PC-3 (cell line): ENCODE results near the gene PITPNM3. TPM values are rescaled to one million over a fixed set of nuclear protein-coding genes. Genes with fewer than 3 reads are reported as not detected.

ENCODE experiments used
- ATAC-seq: fragments of 200-7000 bp; cut with Tn5 transposase; 2 replicates; pipeline ENCODE4 v1.9.1; 2020; ENCODE audit warnings: mild to moderate bottlenecking, moderate library complexity
- BruUV-seq: library from RNA; stranded (reverse); fragments of 400-500 nt; replicated peaks from 2 replicates; lab custom pipeline; 2021; lab: Mats Ljungman, UMichigan
- CTCF ChIA-PET: fragments of 300-600 bp; sonication (Branson Sonifier 250); formaldehyde crosslinking; loops from one replicate; lab custom pipeline; 2022; ENCODE audit warnings: antibody characterized with exemption; lab: Charles Lee
- POLR2A ChIA-PET: fragments of 300-600 bp; sonication (Branson Sonifier 250); formaldehyde crosslinking; loops from one replicate; lab custom pipeline; 2022; ENCODE audit warnings: antibody characterized with exemption; ENCODE audit not compliant: unreplicated experiment; lab: Charles Lee
- DNase-seq: peaks from one replicate; pipeline ENCODE4 v3.0.0-alpha.2; 2015
- H2AFZ ChIP-seq: fragments of 300-600 bp; sonication (generic); 2 replicates; pipeline ENCODE4 v1.6.0; 2016; ENCODE audit warnings: antibody characterized with exemption, low read length
- H3F3A ChIP-seq: fragments of 300-600 bp; sonication (generic); one replicate; pipeline ENCODE4 v1.6.0; 2017; ENCODE audit warnings: antibody characterized with exemption, low read length, control low read depth, mild to moderate bottlenecking; ENCODE audit not compliant: unreplicated experiment
- H3K27ac ChIP-seq: fragments of 300-600 bp; sonication (generic); 2 replicates; pipeline ENCODE4 v1.5.1; 2016; ENCODE audit warnings: mild to moderate bottlenecking, low read length
- H3K27me3 ChIP-seq: fragments of 300-600 bp; sonication (generic); 2 replicates; pipeline ENCODE4 v1.6.1; 2016; ENCODE audit warnings: low read length, mixed read lengths
- H3K36me3 ChIP-seq: fragments of 300-600 bp; sonication (generic); 2 replicates; pipeline ENCODE4 v1.6.1; 2016; ENCODE audit warnings: low read depth, mixed run types, low read length, mixed read lengths
- H3K4me1 ChIP-seq: fragments of 300-600 bp; sonication (generic); 2 replicates; pipeline ENCODE4 v1.5.1; 2016; ENCODE audit warnings: low read length; ENCODE audit not compliant: insufficient read depth
- H3K4me2 ChIP-seq: fragments of 300-600 bp; sonication (generic); 2 replicates; pipeline ENCODE4 v1.6.0; 2016; ENCODE audit warnings: low read length
- H3K4me3 ChIP-seq: fragments of 300-600 bp; sonication (generic); 2 replicates; pipeline ENCODE4 v1.5.1; 2016; ENCODE audit warnings: mild to moderate bottlenecking, low read length, mixed read lengths
- H3K79me2 ChIP-seq: fragments of 300-600 bp; sonication (generic); 2 replicates; pipeline ENCODE4 v1.6.1; 2017; ENCODE audit warnings: low read length, mixed read lengths
- H3K9ac ChIP-seq: fragments of 300-600 bp; sonication (generic); 2 replicates; pipeline ENCODE4 v1.6.0; 2016; ENCODE audit warnings: mild to moderate bottlenecking, low read length
- H3K9me2 ChIP-seq: fragments of 300-600 bp; sonication (generic); replicated peaks from 2 replicates; pipeline ENCODE4 v1.6.1; 2016; ENCODE audit warnings: mixed run types, low read length, mixed read lengths
- H3K9me3 ChIP-seq: fragments of 300-600 bp; sonication (generic); 2 replicates; pipeline ENCODE4 v1.6.1; 2016; ENCODE audit warnings: low read length, mixed read lengths
- H4K20me1 ChIP-seq: fragments of 300-600 bp; sonication (generic); 2 replicates; pipeline ENCODE4 v1.6.1; 2016; ENCODE audit warnings: low read length, mixed read lengths
- CTCF ChIP-seq: fragments of 300-600 bp; sonication (generic); conservative IDR thresholded peaks from 2 replicates; pipeline ENCODE4 v1.5.1; 2017; ENCODE audit warnings: antibody characterized with exemption, low read depth, mild to moderate bottlenecking, low read length
- EZH2 ChIP-seq: fragments of 300-600 bp; sonication (generic); IDR thresholded peaks from one replicate; pipeline ENCODE4 v1.6.1; 2017; ENCODE audit warnings: antibody characterized with exemption, mild to moderate bottlenecking, low read length; ENCODE audit not compliant: unreplicated experiment
- EZH2phosphoT487 ChIP-seq: fragments of 300-600 bp; sonication (generic); IDR thresholded peaks from 2 replicates; pipeline ENCODE4 v1.6.1; 2018; ENCODE audit warnings: mild to moderate bottlenecking, antibody characterized with exemption, low read length, borderline replicate concordance
- intact Hi-C: fragments of 100-400 bp; cut with micrococcal nuclease; formaldehyde crosslinking; loops from 2 replicates; pipeline ENCODE4 v1.9.0; 2023
- total RNA-seq: library from RNA; depleted of rRNA; stranded (reverse); fragments of >200 nt; gene quantifications from 2 replicates; pipeline ENCODE4 v1.2.3, GENCODE V29; 2014

The PITPNM3 gene
- total RNA-seq, 1 experiment from 2014 or later, result 7.1 TPM

GRCh38 chr17:6536566-6537065, 19.7 kb downstream of the PITPNM3 start:
- H3K4me3 ChIP-seq, result no peak overlapping the region
- no peak overlapping the region for H2AFZ ChIP-seq
- no TSS peak for BruUV-seq
- H3K79me2 ChIP-seq, result no peaks in the 10 kb centered on the region
- H3K27ac ChIP-seq, result no peak overlapping the region
- H3K9me2 ChIP-seq, result no peaks in the 10 kb centered on the region
- ATAC-seq (no peak), DNase-seq (no peak)
- intact Hi-C loops, result no loop called here
- CTCF ChIA-PET, result no interaction called here
- no peaks in the 10 kb centered on the region for H3F3A ChIP-seq
- H3K4me2 ChIP-seq, result no peak overlapping the region
- POLR2A ChIA-PET, result no interaction called here
- TF ChIP-seq EZH2phosphoT487 (no peak), EZH2 (no peak), CTCF (no peak)
- H3K4me1 ChIP-seq, result no peaks in the 10 kb centered on the region
- no peaks in the 10 kb centered on the region for H3K36me3 ChIP-seq
- H3K9me3 ChIP-seq, result no peaks in the 10 kb centered on the region
- no peak overlapping the region for H3K9ac ChIP-seq
- no peaks in the 10 kb centered on the region for H4K20me1 ChIP-seq
- H3K27me3 ChIP-seq, result no peaks in the 10 kb centered on the region

- H3K9me3 ChIP-seq, result no peaks in the 10 kb centered on the region
Measured at GRCh38 chr17:6536053-6536452, 20.3 kb downstream of the PITPNM3 start.

More at GRCh38 chr17:6536053-6536452, 20.3 kb downstream of the PITPNM3 start:
- Histone ChIP-seq H3K9ac (no peak overlapping the region), H3K27ac (no peak overlapping the region), H3K4me2 (no peak overlapping the region), H4K20me1 (no peaks in the 10 kb centered on the region), H3F3A (no peaks in the 10 kb centered on the region), H3K9me2 (no peaks in the 10 kb centered on the region), H3K36me3 (no peaks in the 10 kb centered on the region), H2AFZ (no peak overlapping the region), H3K79me2 (no peaks in the 10 kb centered on the region), H3K27me3 (no peaks in the 10 kb centered on the region), H3K4me3 (no peak overlapping the region), H3K4me1 (no peaks in the 10 kb centered on the region)
- BruUV-seq, result no TSS peak
- CTCF ChIA-PET, result no interaction called here
- intact Hi-C loops, result no loop called here
- DNase-seq (no peak), ATAC-seq (no peak)
- POLR2A ChIA-PET, result no interaction called here
- no peak for TF ChIP-seq EZH2phosphoT487
- TF ChIP-seq CTCF, result no peak
- no peak for TF ChIP-seq EZH2
